Right renal cortex interstitium (tissue), 3 donors: ENCODE measurements around the gene LYVE1. TPM values are rescaled to one million over a fixed set of nuclear protein-coding genes. Genes with fewer than 3 reads are reported as not detected.

ENCODE experiments used
- DNase-seq, 3 donors: peaks; one replicate each; pipeline ENCODE4 v3.0.0-alpha.2; 2013; ENCODE audit warnings: low read depth in 3 of 3, low spot score in 2 of 3
- polyA plus RNA-seq, 3 donors: library from polyadenylated mRNA; unstranded; fragments of 120-200 nt; gene quantifications; one replicate each; pipeline ENCODE4 v1.2.1, GENCODE V29; 2013; ENCODE audit not compliant: insufficient read length in 3 of 3

The LYVE1 gene
- polyA plus RNA-seq, 3 donors: 55.2 to 88.4 (median 56.6) TPM

DNA sequence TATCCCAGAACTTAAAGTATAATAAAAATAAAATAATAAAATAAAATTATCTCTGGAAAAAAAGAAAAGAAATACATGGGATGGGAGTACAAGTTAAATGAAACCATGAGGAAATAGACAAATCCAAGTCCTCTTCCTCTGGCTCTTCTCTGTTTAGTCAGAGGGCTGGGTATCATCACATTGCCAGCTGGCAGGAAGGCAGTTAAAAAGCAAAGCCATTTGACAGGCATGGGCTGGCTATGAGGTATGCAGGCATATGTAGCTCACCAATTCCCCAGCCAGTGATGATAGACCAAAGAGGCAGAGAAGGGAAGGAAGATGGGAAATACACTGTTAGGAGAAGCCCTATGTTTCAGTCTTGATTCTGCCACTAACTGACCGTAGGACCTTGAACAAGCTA, 6.5 kb downstream of the LYVE1 start:
- no peak for DNase-seq

GRCh38 chr11:10561043-10561818, 7.2 kb downstream of the LYVE1 start:
- DNase-seq: no peak

- DNase-seq: no peak
Measured at GRCh38 chr11:10558288-10558687, 10.2 kb downstream of the LYVE1 start.

- DNase-seq: no peak
Measured at GRCh38 chr11:10556590-10556989, 11.9 kb downstream of the LYVE1 start.

GRCh38 chr11:10551845-10552352, 16.6 kb downstream of the LYVE1 start:
- no peak for DNase-seq

DNA sequence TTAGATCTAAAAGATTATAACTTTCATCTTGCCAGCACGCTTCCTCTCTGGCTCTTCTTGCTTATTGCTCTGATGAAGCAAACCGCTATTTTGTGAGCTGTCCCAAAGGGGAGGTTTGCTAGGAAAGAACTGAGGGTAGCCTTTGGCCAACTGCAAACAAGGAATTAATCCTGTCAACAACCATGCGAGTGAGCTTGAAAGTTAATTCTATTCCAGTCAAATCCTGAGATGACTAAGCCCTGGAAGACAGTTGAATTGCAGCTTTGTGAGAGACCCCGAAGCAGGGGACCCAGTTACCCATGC, 17.2 kb downstream of the LYVE1 start:
- no peak for DNase-seq

- no peak for DNase-seq
Measured at GRCh38 chr11:10550503-10551289, 17.8 kb downstream of the LYVE1 start.

GRCh38 chr11:10544491-10545465, 23.7 kb downstream of the LYVE1 start:
- no peak for DNase-seq

- DNase-seq: no peak
Measured at GRCh38 chr11:10543782-10544181, 24.7 kb downstream of the LYVE1 start.

- DNase-seq: no peak
Measured at GRCh38 chr11:10542776-10543175, 25.7 kb downstream of the LYVE1 start.

DNA sequence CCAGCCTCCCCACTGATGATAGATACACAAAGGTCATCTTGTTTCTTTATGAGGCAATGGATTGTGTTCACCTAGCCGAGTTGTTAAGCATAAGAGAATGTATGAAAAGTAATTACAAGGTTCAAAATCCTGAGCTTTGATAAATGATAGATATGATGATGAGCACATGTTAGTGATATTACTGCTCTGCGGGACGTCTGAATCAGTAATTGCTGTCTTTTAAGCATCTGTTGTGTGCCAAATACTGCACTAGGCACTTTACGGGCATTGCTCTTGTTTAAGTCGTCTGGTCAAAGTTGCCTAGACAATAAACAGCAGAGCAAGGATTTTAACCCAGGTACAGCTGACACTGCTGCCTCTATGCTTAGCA, 26.9 kb downstream of the LYVE1 start:
- no peak for DNase-seq

GRCh38 chr11:10540915-10541560, 27.4 kb downstream of the LYVE1 start, which contains the start of gene RNF141:
RNF141 (minus strand) TSS chr11:10541187; CDS start chr11:10534158, 7,029 bp downstream.
- DNase-seq: peak; percentile 82 to 90 (median 87)

- DNase-seq: no peak
Measured at GRCh38 chr11:10540546-10540914, 27.9 kb downstream of the LYVE1 start.

- DNase-seq: no peak
Measured at GRCh38 chr11:10539339-10539738, 29.1 kb downstream of the LYVE1 start.

DNA sequence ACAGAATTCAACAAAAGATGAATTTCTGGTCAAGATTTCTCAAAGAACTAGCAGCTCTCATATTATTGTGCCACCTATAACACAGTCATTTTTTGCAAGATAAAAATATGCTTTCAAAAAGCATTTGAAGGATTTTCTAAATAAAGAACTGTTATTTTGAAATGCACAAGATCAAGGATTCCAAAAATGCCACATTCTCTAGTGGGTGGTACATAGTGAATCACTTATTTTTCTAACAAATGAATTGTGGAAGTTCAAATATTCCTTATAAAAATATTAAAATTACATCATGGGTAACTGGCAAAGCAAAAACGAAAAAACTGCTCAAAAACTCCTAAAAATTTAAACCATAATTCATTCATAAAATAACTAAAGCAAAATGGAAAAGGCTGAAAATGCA, 29.5 kb downstream of the LYVE1 start:
- DNase-seq: no peak

- DNase-seq: no peak
Measured at GRCh38 chr11:10537600-10537999, 30.9 kb downstream of the LYVE1 start.

DNA sequence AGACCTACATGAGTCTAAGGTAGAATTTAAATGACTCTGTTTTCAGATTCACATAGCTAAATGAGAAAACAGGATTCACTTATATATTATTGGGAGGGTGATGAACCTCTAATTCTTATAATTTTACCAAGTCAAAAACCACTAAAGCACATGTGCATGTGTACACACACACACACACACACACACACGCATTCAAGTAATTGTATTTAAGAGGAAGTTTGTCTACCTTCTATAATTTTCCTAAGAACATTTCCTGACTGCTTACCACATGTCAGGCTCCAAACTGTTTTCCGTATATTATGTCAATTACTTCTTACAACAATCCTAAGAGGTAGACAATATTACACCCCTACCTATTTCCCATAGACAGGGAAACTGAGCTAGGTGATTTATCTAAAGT, 34.1 kb downstream of the LYVE1 start:
- DNase-seq: no peak

GRCh38 chr11:10533323-10533722, 35.1 kb downstream of the LYVE1 start:
- DNase-seq: no peak

DNA sequence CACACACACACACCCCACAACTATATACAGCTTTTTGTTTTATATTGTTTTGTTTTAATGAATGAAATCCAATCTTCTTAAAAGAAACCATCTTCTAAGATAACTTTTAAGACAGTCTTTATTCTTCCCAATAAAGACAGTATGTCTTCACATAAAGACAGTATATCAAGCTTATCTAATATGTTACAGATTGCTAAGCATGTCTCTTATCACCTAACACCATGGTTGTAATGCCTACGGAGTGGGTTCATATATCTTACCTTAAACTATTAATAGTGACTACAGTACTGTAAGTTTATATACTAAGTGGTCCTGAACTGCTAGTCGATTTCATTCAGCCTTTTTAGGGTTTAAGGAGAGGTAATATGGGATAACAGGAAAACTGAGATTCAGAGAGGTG, 35.9 kb downstream of the LYVE1 start:
- DNase-seq: no peak

GRCh38 chr11:10529279-10529678, 39.2 kb downstream of the LYVE1 start:
- DNase-seq: no peak
